ENCODE measurements around the gene AKTIP. TPM values are rescaled to one million over a fixed set of nuclear protein-coding genes. Genes with fewer than 3 reads are reported as not detected.

The AKTIP gene
- total RNA-seq, 1 experiment from 2014 or later = 23.5 TPM

GRCh38 chr16:53549970-53550690 lies 47.1 kb upstream of the AKTIP start:
- Histone ChIP-seq H3K4me1 (ENCODE audit: control insufficient read depth in 1 of 2, insufficient read depth in 2 of 2, low read length in 2 of 2) (peaks cover 0 to 9% of the 10 kb centered on the region in 2 experiments; a peak in 2 of 4 replicates), H3K4me3 (replicated peaks in 1 of 2; ENCODE audit: low read depth in 1 of 2, low read length in 2 of 2) (no peak overlapping the region), H3K9me2 (ENCODE audit: insufficient read depth) (no peaks in the 10 kb centered on the region), H3K27me3 (ENCODE audit: insufficient read depth, low read length) (no peaks in the 10 kb centered on the region), H3K36me3 (ENCODE audit: control insufficient read depth in 1 of 2, insufficient read depth in 2 of 2, low read length in 2 of 2) (no peaks in the 10 kb centered on the region), H2AFZ (ENCODE audit: low read depth, low read length, poor library complexity, severe bottlenecking) (peak overlapping the region; percentile 93), H3K27ac (ENCODE audit: low read depth, low read length) (no peak overlapping the region), H3K79me2 (ENCODE audit: insufficient read depth, low read length) (no peaks in the 10 kb centered on the region), H3K9ac (ENCODE audit: low read length) (no peak overlapping the region), H3K4me2 (ENCODE audit: low read length) (peak overlapping the region; percentile 48), H4K20me1 (ENCODE audit: insufficient read depth) (no peaks in the 10 kb centered on the region), H3K9me3 (ENCODE audit: control insufficient read depth in 1 of 2, insufficient read depth in 1 of 2, low read depth in 1 of 2, low read length in 2 of 2) (no peaks in the 10 kb centered on the region)
- RAD21 ChIA-PET (ENCODE audit: low non-redundant PET in 1 of 2, low total read pairs in 2 of 2, uncharacterized antibody in 2 of 2, unreplicated experiment in 2 of 2) = interaction anchor here in 1 of 2 experiments (0.6 to 1.0 kb wide), 3 partner anchors 1474 to 1915 kb away, joined by 3 read pairs; no protein-coding TSS in a partner anchor
- CTCF ChIA-PET = interaction anchor here (0.6 to 2.6 kb wide), 30 partner anchors 9 to 1915 kb away, joined by 3 to 19 read pairs (median 4); partner anchors contain the start of genes FTO and RPGRIP1L
- POLR2A ChIA-PET = interaction anchor here (0.8 kb wide), 1 partner anchor 13 kb away, joined by 3 read pairs; no protein-coding TSS in a partner anchor
- peak; percentile 86 for ATAC-seq
- TF ChIP-seq ELF1 (IDR thresholded peaks at IDR 0.05; ENCODE audit: borderline replicate concordance, low read depth) (no peak), SRF (IDR thresholded peaks at IDR 0.05; ENCODE audit: low read depth) (no peak), FOSL1 (IDR thresholded peaks at IDR 0.05; ENCODE audit: low read depth) (no peak), RAD21 (IDR thresholded peaks at IDR 0.05; ENCODE audit: low read depth) (peak; percentile 89), POLR2AphosphoS5 (IDR thresholded peaks at IDR 0.05; ENCODE audit: low read depth, low read length) (no peak), JUND (IDR thresholded peaks at IDR 0.05) (no peak), CEBPB (IDR thresholded peaks at IDR 0.05; ENCODE audit: low read depth) (no peak), CBX3 (IDR thresholded peaks at IDR 0.05; ENCODE audit: low read depth) (no peak), SP1 (IDR thresholded peaks at IDR 0.05; ENCODE audit: low read depth) (no peak), ZNF274 (IDR thresholded peaks at IDR 0.05; ENCODE audit: low read depth, low read length) (no peak), TCF7L2 (IDR thresholded peaks at IDR 0.05; ENCODE audit: borderline replicate concordance, extremely low read depth, insufficient read depth, insufficient read length) (no peak), SIN3A (IDR thresholded peaks at IDR 0.05; ENCODE audit: low read depth) (no peak), POLR2A (IDR thresholded peaks at IDR 0.05; ENCODE audit: borderline replicate concordance, extremely low read depth, insufficient read depth, insufficient read length) (no peak), YY1 (IDR thresholded peaks at IDR 0.05; ENCODE audit: extremely low read depth, insufficient replicate concordance, low read depth, low read length) (no peak), EZH2phosphoT487 (IDR thresholded peaks at IDR 0.05; ENCODE audit: borderline replicate concordance) (no peak), REST (IDR thresholded peaks at IDR 0.05; ENCODE audit: low read depth) (no peak)
- TF ChIP-seq, protein P1, sequence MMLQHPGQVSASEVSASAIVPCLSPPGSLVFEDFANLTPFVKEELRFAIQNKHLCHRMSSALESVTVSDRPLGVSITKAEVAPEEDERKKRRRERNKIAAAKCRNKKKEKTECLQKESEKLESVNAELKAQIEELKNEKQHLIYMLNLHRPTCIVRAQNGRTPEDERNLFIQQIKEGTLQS (IDR thresholded peaks at IDR 0.05) = no peak
- TF ChIP-seq, protein P2, sequence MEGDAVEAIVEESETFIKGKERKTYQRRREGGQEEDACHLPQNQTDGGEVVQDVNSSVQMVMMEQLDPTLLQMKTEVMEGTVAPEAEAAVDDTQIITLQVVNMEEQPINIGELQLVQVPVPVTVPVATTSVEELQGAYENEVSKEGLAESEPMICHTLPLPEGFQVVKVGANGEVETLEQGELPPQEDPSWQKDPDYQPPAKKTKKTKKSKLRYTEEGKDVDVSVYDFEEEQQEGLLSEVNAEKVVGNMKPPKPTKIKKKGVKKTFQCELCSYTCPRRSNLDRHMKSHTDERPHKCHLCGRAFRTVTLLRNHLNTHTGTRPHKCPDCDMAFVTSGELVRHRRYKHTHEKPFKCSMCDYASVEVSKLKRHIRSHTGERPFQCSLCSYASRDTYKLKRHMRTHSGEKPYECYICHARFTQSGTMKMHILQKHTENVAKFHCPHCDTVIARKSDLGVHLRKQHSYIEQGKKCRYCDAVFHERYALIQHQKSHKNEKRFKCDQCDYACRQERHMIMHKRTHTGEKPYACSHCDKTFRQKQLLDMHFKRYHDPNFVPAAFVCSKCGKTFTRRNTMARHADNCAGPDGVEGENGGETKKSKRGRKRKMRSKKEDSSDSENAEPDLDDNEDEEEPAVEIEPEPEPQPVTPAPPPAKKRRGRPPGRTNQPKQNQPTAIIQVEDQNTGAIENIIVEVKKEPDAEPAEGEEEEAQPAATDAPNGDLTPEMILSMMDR (IDR thresholded peaks at IDR 0.05 in 2 of 3, conservative IDR thresholded peaks at IDR 0.05 in 1 of 3; ENCODE audit: borderline replicate concordance in 1 of 3, insufficient read depth in 1 of 3, low read depth in 2 of 3, low read length in 2 of 3) = peak; percentile 59 to 82 (median 61); a peak in 5 of 6 replicates
- TF ChIP-seq, protein P3, sequence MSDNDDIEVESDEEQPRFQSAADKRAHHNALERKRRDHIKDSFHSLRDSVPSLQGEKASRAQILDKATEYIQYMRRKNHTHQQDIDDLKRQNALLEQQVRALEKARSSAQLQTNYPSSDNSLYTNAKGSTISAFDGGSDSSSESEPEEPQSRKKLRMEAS (IDR thresholded peaks at IDR 0.05) = peak; percentile 94
- intact Hi-C loops (cut with micrococcal nuclease) = loop anchor here (2.0 to 10.0 kb wide), 5 partner anchors 222 to 1915 kb away; no protein-coding TSS in a partner anchor
- BruUV-seq (replicated peaks) = no TSS peak
- peak; percentile 46 for DNase-seq (ENCODE audit: low read depth, low spot score)
